ENCODE results near the gene FNDC3B.
"Not testable (repeated sequence)": the region's sequence is repeated elsewhere in the genome, so short reads cannot be mapped to it uniquely, and the experiment has no call there.

Gene FNDC3B

DNA sequence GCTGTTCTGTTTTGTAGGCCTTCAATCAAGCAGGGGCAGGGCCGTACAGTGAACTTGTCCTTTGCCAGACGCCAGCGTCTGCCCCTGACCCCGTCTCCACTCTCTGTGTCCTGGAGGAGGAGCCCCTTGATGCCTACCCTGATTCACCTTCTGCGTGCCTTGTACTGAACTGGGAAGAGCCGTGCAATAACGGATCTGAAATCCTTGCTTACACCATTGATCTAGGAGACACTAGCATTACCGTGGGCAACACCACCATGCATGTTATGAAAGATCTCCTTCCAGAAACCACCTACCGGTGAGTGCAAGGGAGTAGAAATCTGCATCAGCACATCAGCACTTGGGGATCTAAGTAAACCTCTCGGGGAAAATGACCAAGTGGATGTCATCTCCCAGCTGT is 313.4 kb downstream of the FNDC3B start:
- in situ Hi-C loops (cut with MboI; ENCODE audit: low sequenced_read_pairs), result no loop called here

DNA sequence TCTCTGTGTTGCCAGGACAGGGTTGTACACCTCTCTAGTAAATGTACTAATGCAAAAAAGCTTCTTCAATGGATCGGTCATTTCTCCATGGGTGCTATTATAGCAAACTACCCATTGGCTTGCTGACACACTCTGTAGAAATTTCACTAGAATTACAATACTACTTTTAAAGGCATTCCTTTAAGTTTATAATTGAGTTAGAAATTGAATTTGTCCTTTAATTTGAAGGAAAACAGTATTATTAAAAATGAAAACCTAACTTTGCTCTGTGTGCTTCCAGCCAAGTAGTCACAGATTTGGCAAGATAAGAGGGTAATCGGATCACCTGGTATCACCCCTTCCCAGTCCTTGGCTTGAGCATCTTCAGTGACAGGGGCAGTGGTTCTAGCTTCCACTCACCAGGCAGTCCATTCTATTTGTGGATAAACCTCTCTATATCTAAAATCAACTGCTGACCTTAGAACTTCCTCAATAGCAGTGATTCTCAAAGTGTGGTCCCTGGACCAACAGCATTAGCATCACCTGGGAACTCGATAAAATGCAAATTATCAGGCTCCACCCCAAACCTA is 315.6 kb downstream of the FNDC3B start:
- in situ Hi-C loops (cut with MboI; ENCODE audit: low sequenced_read_pairs), result no loop called here

DNA sequence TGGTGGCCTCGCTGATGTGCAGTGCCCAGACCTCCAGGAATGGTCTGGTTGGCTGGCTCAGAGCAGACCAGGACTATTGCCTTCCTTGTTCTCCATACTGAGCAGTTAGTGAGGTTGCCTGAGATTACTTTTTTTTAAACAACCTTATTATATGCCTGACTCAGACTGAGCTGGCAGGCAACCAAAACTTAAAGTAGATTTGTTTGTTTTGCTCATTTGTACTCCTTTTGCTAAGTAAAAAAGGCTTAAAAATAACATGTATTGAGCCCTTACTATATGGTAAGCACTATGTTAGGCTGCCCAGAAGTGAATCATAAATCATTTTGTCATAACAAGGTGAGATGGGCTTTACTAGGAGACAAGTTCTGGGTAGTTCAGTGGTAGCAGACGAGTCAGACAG is 316.5 kb downstream of the FNDC3B start:
- in situ Hi-C loops (cut with MboI; ENCODE audit: low sequenced_read_pairs), result no loop called here

DNA sequence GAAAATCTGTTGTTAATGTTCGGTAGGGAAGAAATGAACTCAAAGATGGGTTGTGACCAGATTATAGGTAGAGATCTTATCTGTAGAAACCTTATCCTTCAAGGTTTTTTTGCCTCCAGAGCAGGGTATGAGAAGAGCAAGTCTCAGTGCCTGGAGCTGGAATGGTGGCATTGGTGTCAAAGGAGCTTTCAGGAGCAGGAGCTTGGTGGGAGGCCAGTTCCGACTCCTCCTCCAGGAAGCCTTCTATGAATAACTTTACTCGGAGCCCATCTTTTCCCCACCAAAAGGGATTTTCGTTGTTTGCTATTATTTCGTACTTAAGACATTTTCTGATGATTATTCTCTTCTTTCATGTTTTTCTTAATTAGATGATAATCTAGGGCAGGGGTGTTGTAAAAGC is 317.0 kb downstream of the FNDC3B start:
- in situ Hi-C loops (cut with MboI; ENCODE audit: low sequenced_read_pairs), result no loop called here

GRCh38 chr3:172357850-172358754 is 318.7 kb downstream of the FNDC3B start:
- in situ Hi-C loops (cut with MboI; ENCODE audit: low sequenced_read_pairs), result no loop called here

DNA sequence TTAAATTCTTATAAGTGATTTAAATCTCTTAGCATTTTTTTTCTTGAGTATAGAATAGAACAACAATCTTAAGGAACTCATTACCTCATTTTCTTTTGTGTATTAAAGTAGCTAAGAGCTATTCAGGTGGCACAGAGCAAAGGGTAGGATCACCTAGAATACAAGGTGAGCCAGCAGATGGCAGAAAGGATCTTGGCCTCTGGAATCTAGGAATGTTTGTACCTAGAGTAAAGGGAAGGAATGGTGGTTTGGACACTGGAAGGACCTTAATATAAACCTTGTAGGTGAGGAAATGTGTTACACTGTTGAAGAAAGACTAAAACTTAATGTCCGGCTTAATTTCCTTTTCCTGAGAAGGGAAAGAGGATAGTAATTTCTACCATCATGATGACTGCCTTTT is 319.9 kb downstream of the FNDC3B start:
- in situ Hi-C loops (cut with MboI; ENCODE audit: low sequenced_read_pairs), result no loop called here

- in situ Hi-C loops (cut with MboI; ENCODE audit: low sequenced_read_pairs), result no loop called here
Measured at GRCh38 chr3:172359996-172360395, 320.6 kb downstream of the FNDC3B start.

DNA sequence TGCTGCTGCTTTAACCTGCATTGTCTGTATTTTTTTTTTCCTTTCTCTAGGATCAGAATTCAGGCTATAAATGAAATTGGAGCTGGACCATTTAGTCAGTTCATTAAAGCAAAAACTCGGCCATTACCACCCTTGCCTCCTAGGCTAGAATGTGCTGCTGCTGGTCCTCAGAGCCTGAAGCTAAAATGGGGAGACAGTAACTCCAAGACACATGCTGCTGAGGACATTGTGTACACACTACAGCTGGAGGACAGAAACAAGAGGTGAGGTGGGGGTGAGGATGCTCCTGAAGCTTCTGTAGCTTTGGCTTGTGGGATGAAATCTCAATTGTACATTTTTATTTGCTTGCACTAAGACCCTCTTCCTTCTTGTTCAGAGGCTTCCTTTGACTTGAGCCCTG is 323.2 kb downstream of the FNDC3B start:
- in situ Hi-C loops (cut with MboI; ENCODE audit: low sequenced_read_pairs), result no loop called here

DNA sequence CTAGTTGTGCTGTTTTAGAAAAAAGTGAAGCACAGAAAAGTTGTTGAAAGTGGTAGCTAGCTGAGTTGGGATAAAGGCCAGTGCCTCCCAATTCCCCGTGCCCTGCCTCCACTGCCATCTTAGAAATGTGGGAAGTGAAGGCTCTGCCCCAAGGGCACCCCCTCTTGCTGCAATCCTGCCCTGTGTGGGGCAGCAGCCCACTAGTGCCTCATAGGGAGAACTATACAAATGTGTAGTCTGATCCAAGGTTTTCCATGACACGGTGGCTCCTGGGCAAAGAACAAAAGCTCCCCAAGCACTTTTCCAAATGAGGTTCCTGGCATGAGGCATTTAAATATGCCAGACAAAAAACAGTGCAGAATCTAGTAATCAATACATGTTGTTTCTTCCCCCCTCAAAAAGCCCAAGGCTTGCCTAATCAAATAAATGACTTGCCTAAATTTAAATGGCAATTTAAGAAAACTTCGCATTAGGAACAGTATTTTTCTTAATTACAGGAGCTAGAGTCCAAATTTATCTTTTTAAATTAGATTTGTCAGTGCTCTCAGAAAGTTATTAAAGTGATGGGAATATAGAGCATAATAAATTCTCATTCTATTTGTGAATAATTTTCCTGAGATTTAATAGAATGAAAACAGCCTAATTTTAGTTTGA is 325.1 kb downstream of the FNDC3B start:
- in situ Hi-C loops (cut with MboI; ENCODE audit: low sequenced_read_pairs), result no loop called here

- in situ Hi-C loops (cut with MboI; ENCODE audit: low sequenced_read_pairs), result no loop called here
Measured at GRCh38 chr3:172365028-172365567, 325.7 kb downstream of the FNDC3B start.

- in situ Hi-C loops (cut with MboI; ENCODE audit: low sequenced_read_pairs), result no loop called here
Measured at GRCh38 chr3:172367205-172368105, 328.1 kb downstream of the FNDC3B start.

DNA sequence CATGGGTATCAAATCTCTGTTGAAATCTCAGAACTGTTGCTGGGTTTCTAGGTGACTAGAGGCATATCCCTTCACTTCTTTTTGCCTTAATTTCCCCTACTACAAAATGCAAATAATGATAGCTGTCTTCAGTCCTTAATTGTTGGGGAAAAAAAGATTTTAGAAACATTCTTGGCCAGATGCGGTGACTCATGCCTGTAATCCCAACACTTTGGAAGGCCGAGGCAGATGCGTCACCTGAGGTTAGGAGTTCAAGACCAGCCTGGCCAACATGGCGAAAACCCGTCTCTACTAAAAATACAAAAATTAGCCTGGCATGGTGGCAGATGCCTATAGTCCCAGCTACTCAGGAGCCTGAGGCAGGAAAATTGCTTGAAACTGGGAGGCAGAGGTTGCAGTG is 329.2 kb downstream of the FNDC3B start:
- in situ Hi-C loops (cut with MboI; ENCODE audit: low sequenced_read_pairs), result not testable (repeated sequence)

GRCh38 chr3:172369590-172370259 is 330.3 kb downstream of the FNDC3B start:
- in situ Hi-C loops (cut with MboI; ENCODE audit: low sequenced_read_pairs), result no loop called here

DNA sequence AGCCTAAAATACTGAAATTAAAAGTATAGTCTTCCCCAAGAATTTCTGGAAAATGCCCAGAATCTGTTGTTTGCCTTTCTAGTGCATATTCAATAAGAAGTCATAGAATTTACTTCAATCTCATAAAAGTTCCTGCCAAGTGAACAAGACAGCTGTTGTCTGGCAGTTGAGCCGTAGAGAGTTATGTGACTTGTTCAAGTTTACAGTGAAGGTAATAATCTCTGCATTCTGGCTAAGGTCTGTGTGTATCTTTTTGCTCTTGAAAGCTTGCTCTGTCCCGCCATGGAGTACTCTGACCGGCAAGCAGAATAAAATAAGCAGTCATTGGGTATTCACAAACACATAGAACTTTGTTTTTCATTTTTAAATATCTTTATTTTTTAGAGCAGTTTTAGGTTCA is 331.0 kb downstream of the FNDC3B start:
- in situ Hi-C loops (cut with MboI; ENCODE audit: low sequenced_read_pairs), result no loop called here

- in situ Hi-C loops (cut with MboI; ENCODE audit: low sequenced_read_pairs), result no loop called here
Measured at GRCh38 chr3:172371544-172371943, 332.2 kb downstream of the FNDC3B start.

DNA sequence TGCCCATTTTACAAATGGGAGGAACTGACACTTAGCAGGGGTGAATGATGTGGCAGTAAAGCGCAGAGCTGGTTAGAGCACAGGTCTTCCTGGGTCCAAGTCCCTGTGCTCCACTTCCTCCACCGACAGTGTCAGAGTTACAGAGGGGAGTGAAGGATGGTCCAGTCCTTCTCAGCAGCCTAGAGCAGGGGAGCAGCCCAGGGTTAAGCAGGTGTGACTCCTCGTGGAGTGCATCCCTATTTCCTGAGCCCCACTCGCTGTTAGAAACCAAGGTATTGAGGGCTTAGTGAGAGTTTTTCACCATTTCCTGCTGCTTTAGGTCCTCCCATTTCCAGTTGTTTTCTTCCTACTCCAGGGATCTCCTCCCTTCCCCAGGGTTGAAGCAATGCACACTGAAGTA is 333.5 kb downstream of the FNDC3B start:
- in situ Hi-C loops (cut with MboI; ENCODE audit: low sequenced_read_pairs), result no loop called here

GRCh38 chr3:172373912-172374311 is 334.5 kb downstream of the FNDC3B start:
- in situ Hi-C loops (cut with MboI; ENCODE audit: low sequenced_read_pairs), result no loop called here

DNA sequence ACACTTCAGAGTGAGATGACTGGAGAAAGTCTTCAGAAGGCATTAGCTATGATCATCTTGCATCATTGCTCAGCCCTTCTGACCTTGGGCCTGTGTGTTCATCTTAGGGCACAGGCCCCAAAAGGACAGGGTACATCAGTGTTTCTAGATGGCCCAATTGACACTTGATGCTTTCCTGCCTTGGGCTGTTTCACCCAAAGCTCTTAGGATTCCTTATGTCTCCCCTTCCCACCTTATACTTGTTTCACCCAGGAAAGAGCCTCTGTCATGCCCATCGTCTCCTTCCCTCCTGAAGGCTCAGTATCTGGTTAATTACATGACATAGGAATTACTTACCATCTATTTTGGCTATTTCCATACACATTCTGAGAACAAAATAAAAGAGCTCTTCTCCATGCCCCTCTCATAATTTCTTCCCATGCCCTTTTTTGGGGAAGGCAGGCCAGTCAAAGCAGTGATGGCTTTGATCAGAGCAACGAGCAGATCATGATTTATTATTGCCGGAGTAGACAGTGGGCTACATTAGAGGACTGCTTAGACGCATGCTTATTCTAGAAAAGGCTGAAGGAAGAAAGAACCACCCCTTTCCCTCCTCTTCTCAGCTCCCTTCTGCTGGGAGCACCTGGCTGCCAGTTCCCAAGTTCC is 335.9 kb downstream of the FNDC3B start:
- in situ Hi-C loops (cut with MboI; ENCODE audit: low sequenced_read_pairs), result no loop called here

GRCh38 chr3:172376402-172376801 is 337.0 kb downstream of the FNDC3B start:
- in situ Hi-C loops (cut with MboI; ENCODE audit: low sequenced_read_pairs), result no loop called here

GRCh38 chr3:172376881-172377280 is 337.5 kb downstream of the FNDC3B start:
- in situ Hi-C loops (cut with MboI; ENCODE audit: low sequenced_read_pairs), result no loop called here
